ENCODE measurements around the gene RHOG.
"Not testable (repeated sequence)": the region's sequence is repeated elsewhere in the genome, so short reads cannot be mapped to it uniquely, and the experiment has no call there.

RHOG gene

GRCh38 chr11:3840870-3841425 is at the start of gene RHOG:
Gene RHOG, minus strand, starts transcription at chr11:3840959. Its CDS starts 12,821 bp downstream, at chr11:3828138.
- DNase-seq: no peak

GRCh38 chr11:3890014-3890413 is 49.3 kb upstream of the RHOG start:
- no peak for DNase-seq

DNA sequence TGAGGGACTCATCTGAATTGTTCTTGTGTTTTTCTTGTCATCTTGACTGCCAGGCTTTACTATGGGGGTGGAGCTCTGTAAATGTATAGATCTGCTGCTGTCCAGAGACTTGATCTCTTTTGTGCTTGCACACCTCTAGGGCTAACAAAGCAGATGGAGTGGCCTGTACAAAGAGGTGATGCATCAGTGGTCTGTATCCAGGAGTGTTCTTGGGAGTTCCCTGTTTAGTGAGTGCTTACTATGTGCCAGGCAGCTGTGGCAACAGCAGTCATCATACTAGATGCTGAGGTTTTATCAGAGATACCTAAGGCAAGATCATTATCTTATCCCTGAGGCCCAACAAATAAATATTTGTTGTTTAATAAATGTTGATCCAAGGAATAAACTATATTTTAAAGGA is 48.1 kb upstream of the RHOG start:
- DNase-seq: no peak

- DNase-seq: no peak
Observed at GRCh38 chr11:3886985-3887384, 46.2 kb upstream of the RHOG start.

GRCh38 chr11:3885855-3886254 is 45.1 kb upstream of the RHOG start:
- DNase-seq: no peak

DNA sequence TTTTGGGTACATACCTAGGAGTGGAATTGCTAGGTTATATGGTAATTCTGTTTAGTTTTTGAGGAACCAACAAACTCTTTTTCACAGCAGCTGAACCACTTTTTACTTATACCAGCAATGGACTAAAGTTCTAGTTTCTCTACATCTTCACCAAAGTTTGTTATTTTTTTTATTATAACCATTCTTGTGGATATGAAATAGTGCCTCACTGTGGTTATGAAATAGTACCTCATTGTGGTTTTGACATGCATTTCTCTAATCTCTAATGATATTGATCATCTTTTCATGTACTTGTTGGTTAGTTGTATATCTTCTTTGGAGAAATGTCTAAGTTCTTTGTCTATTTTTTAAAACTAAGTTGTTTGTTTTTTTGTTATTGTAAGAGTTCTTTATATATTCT is 41.9 kb upstream of the RHOG start:
- DNase-seq: no peak

DNA sequence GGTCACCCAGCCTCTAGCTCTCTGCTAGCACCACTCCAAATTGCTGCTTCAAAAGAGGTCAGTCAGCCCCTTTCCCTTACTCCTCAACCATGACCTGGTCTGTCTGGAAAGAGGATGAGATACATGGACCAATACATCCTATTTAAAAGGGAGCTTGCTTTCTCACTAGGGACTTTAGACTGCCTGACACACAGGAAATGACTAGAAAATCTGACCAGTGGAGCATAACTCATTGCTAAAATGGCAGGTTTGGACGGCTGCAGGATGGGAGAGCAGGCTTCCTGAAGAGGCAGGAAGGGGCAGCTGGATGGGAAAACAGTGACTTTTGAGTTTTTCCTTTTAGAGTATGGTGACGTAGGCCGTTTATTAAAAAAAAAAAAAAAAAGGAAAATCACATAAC is 40.0 kb upstream of the RHOG start:
- DNase-seq: peak; percentile 20

DNA sequence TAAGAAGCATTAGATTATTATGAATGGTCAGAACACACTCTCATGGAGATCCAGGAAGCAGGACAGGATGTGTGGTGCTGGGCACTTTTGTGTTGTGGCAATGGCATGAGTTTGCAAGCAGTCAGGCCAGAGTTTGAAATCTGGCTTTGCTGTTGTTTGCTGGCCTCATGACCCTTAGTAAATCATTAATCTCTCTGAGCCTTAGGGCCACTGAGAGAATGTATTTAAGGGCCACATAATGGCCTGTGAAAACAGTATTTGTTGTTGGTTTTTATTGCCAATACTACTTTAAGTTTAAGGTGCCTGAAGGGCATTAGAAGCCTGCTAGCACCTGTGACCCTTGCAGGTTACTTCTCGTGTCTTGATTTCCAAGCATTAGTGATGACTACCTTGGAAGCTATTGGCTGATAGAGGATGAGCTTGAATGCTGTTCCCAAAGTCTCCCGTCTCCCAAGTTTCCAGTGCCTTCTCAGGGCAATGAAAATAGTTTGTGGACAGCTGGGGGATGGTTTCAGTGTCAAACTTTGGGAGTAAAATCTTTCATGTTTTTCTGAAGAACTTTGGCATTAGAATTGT is 39.3 kb upstream of the RHOG start:
- DNase-seq: no peak

GRCh38 chr11:3879216-3879966 is 38.6 kb upstream of the RHOG start:
- DNase-seq: no peak

DNA sequence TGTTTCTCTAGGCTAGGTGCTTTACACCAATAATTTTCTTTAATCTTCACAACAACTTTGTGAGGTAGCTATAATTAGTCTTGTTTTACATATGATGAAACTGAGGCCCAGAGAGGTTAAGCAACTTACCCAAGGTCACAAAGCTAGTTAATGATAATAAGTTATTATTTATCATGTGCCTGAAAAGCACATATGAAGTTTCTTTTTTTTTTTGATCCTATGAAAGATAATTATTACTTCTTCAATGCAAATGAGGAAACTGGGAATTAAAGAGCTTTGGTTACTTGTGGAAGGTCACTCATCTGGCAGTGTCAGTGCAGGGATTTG is 37.5 kb upstream of the RHOG start:
- DNase-seq: no peak

DNA sequence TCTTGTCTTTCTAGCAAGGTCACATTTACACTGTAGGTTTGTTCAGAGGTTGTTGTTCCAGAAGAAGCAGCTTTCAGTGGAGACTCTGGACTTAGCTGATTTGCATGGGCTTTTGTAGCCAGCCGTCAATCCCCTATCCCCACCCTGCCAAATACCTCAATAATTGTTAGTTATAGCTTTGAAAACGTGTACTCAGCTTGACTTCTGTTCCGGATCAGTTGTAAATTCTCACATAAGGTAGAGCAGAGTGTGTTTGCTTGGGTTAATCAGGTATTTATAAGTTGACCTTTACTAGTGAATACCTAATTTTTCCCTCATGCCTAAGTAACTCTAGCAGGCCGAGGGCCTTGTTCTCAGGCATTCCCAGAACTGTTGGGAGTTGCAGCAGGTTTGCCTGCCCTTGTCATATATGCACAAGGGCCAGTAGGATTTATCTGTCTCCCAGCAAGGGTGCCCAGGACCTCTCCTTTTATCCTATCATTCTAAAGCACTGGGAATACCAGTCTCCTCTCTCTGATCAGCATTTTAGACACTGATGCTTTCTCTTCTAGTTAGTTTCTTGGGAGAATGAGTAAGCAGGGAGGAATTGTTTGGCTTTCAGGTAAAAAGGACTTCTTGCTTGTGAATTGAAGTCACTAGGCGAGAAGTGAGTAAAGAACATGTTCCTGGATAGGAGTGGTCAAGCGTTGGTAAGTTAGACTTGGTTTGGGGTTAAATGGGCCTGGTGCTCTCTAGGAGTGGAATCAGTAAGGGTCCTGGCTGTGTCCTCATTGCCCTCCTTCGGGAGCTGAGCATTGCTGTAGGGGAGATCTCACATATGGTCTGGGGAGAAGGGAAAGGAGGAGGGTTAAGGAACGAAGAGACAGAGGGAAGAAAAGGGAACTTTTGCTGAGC is 36.9 kb upstream of the RHOG start:
- DNase-seq: no peak

DNA sequence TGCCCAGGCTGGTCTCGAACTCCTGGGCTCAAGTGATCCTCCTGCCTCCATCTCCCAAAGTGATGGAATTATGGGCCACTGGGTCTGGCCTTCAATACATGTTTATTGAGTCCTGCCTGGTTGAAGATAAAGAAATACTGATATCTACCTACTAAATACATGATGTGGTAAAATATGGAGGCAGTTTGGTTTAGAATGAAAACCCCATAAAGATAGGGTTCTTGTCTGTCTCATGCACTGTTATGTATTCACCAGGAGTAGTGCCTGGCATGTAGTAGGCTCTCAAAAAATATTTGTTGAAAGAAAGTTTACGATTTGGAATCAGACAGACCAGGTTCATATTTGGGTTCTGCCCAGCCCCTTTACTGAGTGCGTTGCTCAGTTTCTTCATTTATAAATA is 35.9 kb upstream of the RHOG start:
- no peak for DNase-seq

- DNase-seq: no peak
Observed at GRCh38 chr11:3873712-3874349, 33.1 kb upstream of the RHOG start.

DNA sequence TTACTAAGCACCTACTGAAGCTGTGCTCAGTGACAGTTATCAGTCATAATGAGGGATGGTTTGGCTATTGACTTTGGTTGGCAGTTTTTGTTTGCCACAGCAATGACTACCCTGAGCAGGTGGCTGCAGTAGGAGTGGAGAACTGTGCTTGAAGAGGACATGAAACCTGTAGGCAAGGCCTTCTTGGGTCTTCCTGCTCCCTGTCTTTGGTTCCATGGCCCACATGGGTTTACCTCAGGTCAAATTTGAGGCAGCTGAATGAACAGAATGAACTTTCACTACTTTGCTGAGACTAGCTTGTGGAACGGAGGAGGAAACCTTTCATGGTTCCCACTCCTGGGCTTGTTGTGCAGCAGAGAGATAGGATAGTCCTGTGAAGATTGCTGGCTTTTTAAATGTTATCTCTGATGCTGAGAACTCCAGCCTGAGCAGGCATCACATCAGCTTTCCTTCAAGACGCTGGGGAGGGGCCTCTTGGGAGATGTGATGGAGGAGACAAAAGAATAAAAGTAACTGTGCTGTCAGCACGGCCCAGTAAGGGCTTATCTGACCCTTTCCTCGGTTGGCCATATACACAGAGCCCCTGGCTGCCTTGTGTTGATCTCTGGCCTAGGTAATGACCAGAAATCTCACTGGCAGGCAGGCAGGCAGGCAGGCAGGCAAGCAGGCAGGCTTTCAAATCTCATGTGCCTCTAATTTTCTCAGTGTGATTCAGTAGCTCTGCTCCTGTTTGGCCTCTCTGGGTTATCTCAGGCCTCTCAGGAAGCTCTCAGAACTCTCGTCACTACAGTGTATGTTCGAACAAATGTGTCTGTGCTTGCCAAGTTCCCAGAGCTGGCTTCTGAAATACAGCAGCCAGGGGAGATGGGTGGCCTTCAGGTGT is 26.7 kb upstream of the RHOG start:
- DNase-seq: no peak

DNA sequence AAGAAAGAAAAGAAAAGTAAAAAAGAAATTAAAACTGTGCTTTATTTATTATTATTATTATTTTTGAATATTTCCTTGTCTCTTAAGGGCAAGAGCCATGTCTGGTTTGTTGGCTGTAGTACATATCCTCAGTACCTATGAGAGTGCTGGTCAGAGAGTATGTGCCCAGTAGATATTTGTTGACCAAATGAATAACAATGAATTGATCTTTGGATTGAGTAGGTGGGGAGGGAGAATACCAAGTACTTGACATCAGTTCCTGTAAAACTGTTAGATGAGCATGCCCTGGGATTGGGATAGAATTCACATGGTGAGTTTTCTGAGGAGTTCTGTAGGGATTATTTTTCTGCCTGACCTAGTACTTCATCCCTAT is 26.1 kb upstream of the RHOG start:
- DNase-seq: no peak

- DNase-seq: no peak
Observed at GRCh38 chr11:3866206-3866605, 25.4 kb upstream of the RHOG start.

GRCh38 chr11:3865388-3866193 is 24.8 kb upstream of the RHOG start:
- DNase-seq: no peak

DNA sequence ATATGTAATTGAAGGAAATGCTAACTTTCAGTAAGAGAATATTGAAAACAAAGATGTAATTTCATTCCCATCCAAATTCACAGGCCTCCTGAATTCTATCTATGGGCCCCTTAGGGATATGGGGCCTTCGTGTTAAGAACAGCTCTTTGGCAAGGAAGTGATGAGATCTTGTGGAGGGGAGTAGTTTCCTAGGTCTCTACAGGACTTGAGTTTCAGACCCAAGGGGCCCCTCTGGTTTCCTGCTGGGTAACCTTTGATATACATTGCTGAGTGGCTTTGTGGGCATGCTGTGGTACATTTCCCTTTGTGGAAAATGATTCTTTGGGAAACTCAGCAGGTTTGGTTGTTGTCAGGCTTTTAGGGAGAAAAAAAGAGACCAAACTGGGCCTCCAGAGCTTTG is 20.9 kb upstream of the RHOG start:
- DNase-seq: no peak

GRCh38 chr11:3860898-3861393 is 20.2 kb upstream of the RHOG start:
- not testable (repeated sequence) for DNase-seq

GRCh38 chr11:3860375-3860774 is 19.6 kb upstream of the RHOG start:
- DNase-seq: no peak

DNA sequence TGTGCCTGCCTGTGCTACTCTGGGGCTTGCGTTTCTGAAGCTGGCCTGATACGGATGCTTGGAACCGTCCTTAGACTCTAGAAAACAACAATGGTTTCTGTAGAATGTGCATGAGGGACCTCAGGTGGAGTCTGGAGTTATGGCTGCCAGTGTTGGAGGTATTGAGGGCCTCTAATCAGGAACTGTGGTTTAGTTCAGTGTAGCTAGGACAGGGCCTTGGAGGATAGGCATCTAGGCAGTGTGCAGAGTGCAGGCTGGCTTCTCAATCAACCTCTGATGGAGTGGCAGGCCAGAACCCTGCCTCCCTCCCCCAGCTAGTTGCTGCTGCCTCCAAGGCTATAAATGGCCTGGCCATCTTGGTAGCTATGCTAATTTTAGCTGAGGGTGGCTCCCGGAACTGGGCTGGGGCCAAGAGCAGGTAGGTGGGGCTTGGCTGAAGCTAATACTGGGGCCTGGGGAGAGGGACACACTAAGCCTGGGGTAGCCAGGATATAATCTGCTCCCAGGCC is 18.7 kb upstream of the RHOG start:
- DNase-seq: no peak
